ENCODE results near the gene HENMT1.

DNA sequence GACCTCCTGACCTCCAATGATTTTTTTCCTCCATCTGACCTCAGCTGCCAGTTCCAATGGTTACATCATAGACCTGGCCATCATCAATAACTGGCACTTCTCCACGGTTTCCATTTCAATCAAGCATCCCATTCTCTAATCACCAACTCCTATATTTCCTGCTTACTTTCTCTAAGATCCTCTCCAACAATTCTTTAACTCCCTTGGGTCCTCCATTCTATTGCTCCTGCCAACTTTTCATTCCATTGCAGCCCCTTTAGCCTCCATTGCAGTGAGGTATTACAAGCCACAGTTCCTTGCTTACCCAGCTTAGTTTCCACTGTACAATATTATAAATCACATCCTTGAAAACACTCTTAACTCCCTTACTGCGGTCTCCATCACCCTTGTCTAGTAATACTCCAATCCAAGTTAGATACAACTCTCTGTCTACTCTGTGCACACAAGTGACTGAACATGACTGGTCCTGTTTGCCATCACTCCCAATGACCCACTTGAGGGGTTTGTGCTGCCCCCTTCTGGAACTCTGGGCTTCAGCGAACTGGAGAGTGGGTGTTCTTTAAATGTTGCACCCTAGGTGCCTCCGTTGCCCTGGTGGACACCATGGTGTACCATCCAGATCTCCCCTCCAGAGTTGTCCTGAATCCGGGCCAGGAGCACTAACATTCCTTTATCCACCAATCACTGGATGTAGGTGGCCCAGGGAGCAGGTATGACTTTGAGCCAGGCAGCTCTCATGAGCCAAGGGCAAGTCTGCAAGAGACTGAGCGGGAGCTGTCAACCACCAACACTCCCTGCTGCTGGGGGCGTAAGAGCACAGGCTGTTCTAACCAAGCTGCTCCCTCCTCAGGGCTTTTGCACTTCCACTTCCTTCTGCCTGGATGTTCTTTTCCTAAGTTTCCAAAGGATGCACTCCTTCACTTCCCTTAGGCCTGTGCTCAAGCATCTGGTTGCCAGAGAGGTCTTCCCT lies 48.1 kb upstream of the HENMT1 start:
- TF ChIP-seq CTCF (IDR thresholded peaks at IDR 0.05) = 0 out of 2 replicates have a peak, but pooled peaks have one; percentile 25
- TF ChIP-seq ZFX (IDR thresholded peaks at IDR 0.05; ENCODE audit: borderline replicate concordance) = no peak

Measured in 22Rv1 (cell line).